ENCODE data around the gene NCBP1. TPM values are rescaled to one million over a fixed set of nuclear protein-coding genes. Genes with fewer than 3 reads are reported as not detected.
A peak's percentile ranks its signal among the peaks of the same experiment; 100 is the strongest.

Gene NCBP1
- polyA plus RNA-seq, 2 of the 4 experiments (the other 2 are of a cell fraction) = 31.8 to 48.2 TPM

DNA sequence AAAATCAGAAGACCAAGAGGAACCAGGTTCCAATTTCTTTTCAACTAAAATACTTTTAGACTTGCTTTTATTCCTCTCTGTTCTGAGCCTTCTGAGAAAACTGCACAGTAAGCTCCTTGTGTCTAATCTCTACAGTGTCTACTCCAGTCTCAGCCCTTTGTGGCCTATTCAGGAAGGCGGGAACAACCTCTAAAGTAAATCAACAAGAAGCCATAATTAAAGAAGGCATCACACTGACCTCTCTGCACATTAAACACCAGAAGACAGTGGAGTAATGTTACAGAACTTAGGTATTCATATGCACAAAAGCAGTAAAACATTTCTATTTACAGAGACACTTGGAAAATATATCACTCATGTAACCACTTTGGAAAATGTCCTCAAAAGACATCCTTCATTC is 48.6 kb downstream of the NCBP1 start:
- Histone ChIP-seq H3K4me3 (no peak overlapping the region), H3K4me1 (no peaks in the 10 kb centered on the region), H3K4me2 (no peak overlapping the region), H3K27ac (no peak overlapping the region), H3K9me3 (no peaks in the 10 kb centered on the region)
- DNase-seq (ENCODE audit: low read depth in 1 of 2, low spot score in 1 of 2) = no peak
- FAIRE-seq = no peak
- ATAC-seq = no peak
- WGBS (ENCODE audit: missing lambda C conversion rate) = 87% methylated on average over 1 of the region's 1 CpG
- TF ChIP-seq TFCP2L1 (CRISPR knock-in tag; IDR thresholded peaks at IDR 0.05) (no peak), POLR2A (IDR thresholded peaks at IDR 0.05; ENCODE audit: low read length) (no peak), FOXS1 (CRISPR knock-in tag; IDR thresholded peaks at IDR 0.05) (no peak), RFX5 (IDR thresholded peaks at IDR 0.05) (no peak), SREBF2 (IDR thresholded peaks at IDR 0.05) (no peak), HEYL (CRISPR knock-in tag; IDR thresholded peaks at IDR 0.05) (no peak)
- TF ChIP-seq, protein P1, sequence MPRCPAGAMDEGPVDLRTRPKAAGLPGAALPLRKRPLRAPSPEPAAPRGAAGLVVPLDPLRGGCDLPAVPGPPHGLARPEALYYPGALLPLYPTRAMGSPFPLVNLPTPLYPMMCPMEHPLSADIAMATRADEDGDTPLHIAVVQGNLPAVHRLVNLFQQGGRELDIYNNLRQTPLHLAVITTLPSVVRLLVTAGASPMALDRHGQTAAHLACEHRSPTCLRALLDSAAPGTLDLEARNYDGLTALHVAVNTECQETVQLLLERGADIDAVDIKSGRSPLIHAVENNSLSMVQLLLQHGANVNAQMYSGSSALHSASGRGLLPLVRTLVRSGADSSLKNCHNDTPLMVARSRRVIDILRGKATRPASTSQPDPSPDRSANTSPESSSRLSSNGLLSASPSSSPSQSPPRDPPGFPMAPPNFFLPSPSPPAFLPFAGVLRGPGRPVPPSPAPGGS (IDR thresholded peaks at IDR 0.05) = no peak
- ChIA-PET CTCF (interaction anchor here (1.1 to 2.5 kb wide), 2 partner anchors 14 to 219 kb away, joined by 4 to 10 read pairs; no protein-coding TSS in a partner anchor), POLR2A (no interaction called here)

DNA sequence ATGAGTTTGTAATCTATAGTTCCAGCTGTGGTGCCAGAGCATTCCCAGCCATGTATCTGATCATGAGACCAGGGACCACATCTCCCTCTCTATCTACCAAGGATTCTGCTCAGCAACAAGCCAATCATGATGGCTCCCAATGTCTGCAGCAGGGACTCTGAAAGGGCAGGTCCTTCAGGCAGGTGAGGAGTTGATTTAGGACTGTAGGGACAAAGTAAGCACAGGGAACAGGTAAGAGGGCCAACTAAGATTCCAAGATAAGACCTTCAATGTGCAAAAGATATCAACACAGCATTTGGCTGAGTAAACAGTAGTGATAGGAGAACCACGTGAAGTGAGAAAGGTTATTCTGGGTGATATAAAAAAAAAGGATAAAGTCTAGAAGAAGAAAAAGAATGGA is 55.0 kb downstream of the NCBP1 start:
- DNase-seq (ENCODE audit: low read depth in 1 of 2, low spot score in 1 of 2) (no peak), FAIRE-seq (no peak), ATAC-seq (no peak)
- 79% methylated on average over 1 of the region's 1 CpG for WGBS (ENCODE audit: missing lambda C conversion rate)
- no peaks in the 10 kb centered on the region for H3K9me3 ChIP-seq
- ChIA-PET CTCF (interaction anchor here (1.0 to 1.9 kb wide), 3 partner anchors 43 to 234 kb away, joined by 3 to 6 read pairs (median 3); partner anchors contain the start of gene TRMO), POLR2A (no interaction called here)
- TF ChIP-seq, protein P2, sequence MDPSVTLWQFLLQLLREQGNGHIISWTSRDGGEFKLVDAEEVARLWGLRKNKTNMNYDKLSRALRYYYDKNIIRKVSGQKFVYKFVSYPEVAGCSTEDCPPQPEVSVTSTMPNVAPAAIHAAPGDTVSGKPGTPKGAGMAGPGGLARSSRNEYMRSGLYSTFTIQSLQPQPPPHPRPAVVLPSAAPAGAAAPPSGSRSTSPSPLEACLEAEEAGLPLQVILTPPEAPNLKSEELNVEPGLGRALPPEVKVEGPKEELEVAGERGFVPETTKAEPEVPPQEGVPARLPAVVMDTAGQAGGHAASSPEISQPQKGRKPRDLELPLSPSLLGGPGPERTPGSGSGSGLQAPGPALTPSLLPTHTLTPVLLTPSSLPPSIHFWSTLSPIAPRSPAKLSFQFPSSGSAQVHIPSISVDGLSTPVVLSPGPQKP (IDR thresholded peaks at IDR 0.05; ENCODE audit: low read depth, low read length) = no peak
- H3K4me1 ChIP-seq = peaks cover 25% of the 10 kb centered on the region
- H3K4me2 ChIP-seq = no peak overlapping the region; the same call in 2 of the 3 replicates
- no peak overlapping the region for H3K4me3 ChIP-seq
- no peak overlapping the region; a peak in 1 of 6 replicates for H3K27ac ChIP-seq

DNA sequence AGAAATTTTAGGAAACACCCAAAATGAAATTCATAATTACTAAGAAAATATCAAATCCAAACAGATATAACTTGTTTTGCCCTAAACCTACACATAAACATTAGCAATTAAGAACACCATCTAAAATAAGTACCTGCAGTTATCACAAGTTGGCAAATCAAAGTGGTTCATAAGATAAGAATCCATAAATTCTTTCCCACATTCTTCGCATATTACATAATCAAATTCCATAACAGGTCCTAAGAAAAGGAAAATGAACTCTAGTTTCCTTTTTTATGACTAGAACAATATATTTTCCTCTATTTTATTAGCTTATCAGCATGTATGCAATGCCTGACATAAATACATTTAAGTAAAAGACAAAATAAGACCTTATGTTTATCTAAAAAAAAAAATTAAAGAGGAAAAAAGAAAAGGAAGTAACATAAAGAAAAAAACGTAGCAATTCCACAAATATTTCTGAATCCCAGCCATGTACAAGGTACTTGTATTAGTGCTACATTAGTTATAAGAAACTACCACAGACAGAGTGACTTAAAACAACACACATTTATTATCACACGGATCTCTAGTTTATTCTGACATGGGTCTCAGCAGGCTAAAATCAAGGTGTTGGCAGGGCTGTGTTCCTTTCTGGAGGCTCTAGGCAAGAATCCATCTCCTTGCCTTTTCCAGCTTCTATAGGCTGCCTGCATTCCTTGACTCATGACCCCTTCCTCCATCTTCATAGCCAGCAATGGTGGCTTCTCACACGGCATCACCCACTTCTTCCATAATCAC is 56.0 kb downstream of the NCBP1 start:
- FAIRE-seq (peak; percentile 28), DNase-seq (ENCODE audit: low read depth in 1 of 2, low spot score in 1 of 2) (peak in 1 of 2 experiments; percentile 13), ATAC-seq (peak in 1 of 2 experiments; percentile 45; a peak in 3 of 6 replicates)
- H3K27ac ChIP-seq = peak overlapping the region; percentile 24 to 63; a peak in 4 of 6 replicates
- H3K9me3 ChIP-seq = no peaks in the 10 kb centered on the region
- TF ChIP-seq ZFP36 (IDR thresholded peaks at IDR 0.05; ENCODE audit: borderline replicate concordance, partially characterized antibody) = no peak
- TF ChIP-seq CEBPB (IDR thresholded peaks at IDR 0.05) = peak in 1 of 2 experiments; percentile 39; a peak in 1 of 4 replicates
- TF ChIP-seq HOXB13 (CRISPR knock-in tag; IDR thresholded peaks at IDR 0.05; ENCODE audit: low read depth) = no peak
- no peak for TF ChIP-seq EHF (CRISPR knock-in tag; IDR thresholded peaks at IDR 0.05)
- 34% methylated on average over 4 of the region's 4 CpGs for WGBS (ENCODE audit: missing lambda C conversion rate)
- POLR2A ChIA-PET = no interaction called here
- H3K4me1 ChIP-seq = peaks cover 28% of the 10 kb centered on the region
- H3K4me3 ChIP-seq = no peak overlapping the region
- CTCF ChIA-PET = interaction anchor here (0.6 to 1.7 kb wide), 4 partner anchors 44 to 548 kb away, joined by 3 to 5 read pairs (median 4); partner anchors contain the start of gene TDRD7
- H3K4me2 ChIP-seq = peak overlapping the region; percentile 52

DNA sequence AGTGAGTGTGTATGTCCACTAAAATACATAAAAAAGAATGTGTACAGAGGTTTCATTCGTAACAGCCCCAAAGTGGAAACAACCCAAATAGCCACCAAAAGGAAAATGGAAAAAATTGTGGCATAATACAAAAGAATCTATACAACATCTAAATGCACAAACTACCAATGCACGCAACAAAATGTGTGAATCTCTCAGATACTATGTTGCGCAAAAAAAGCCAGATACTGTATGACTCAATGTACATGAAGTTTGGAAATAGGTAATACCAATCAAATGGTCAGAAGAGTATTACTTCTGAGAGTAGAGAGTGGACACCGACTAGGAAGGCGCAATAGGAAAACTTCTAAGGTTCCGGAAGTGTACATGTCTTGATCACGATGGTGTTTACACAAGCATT is 61.1 kb downstream of the NCBP1 start:
- no peak for ATAC-seq
- ChIA-PET POLR2A (no interaction called here), CTCF (no interaction called here)
- Histone ChIP-seq H3K4me2 (peak overlapping the region; percentile 91), H3K27ac (no peak overlapping the region), H3K4me1 (peaks cover 38% of the 10 kb centered on the region), H3K4me3 (no peak overlapping the region), H3K9me3 (no peaks in the 10 kb centered on the region)
- FAIRE-seq = no peak
- no peak for DNase-seq (ENCODE audit: low read depth in 1 of 2, low spot score in 1 of 2)
- no peak for TF ChIP-seq MAZ (IDR thresholded peaks at IDR 0.05; ENCODE audit: borderline replicate concordance, low read depth, low read length)
- TF ChIP-seq CEBPB (IDR thresholded peaks at IDR 0.05) = 0 out of 4 replicates have a peak, but pooled peaks of 1 of the 2 experiments have one; percentile 4
- TF ChIP-seq, protein P3, sequence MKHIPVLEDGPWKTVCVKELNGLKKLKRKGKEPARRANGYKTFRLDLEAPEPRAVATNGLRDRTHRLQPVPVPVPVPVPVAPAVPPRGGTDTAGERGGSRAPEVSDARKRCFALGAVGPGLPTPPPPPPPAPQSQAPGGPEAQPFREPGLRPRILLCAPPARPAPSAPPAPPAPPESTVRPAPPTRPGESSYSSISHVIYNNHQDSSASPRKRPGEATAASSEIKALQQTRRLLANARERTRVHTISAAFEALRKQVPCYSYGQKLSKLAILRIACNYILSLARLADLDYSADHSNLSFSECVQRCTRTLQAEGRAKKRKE (CRISPR knock-in tag; IDR thresholded peaks at IDR 0.05; ENCODE audit: low read depth) = no peak
- no peak for TF ChIP-seq HOXB5 (CRISPR knock-in tag; IDR thresholded peaks at IDR 0.05)
- TF ChIP-seq JUN (IDR thresholded peaks at IDR 0.05) = no peak
- no peak for TF ChIP-seq CBX2 (IDR thresholded peaks at IDR 0.05; ENCODE audit: borderline replicate concordance, low read depth)
- no peak for TF ChIP-seq BHLHE40 (IDR thresholded peaks at IDR 0.05; ENCODE audit: low read depth, low read length)
- 91% methylated on average over 7 of the region's 7 CpGs for WGBS (ENCODE audit: missing lambda C conversion rate)

Measured in A549 (cell line).